ENCODE results near the gene OLR1.

OLR1 gene

DNA sequence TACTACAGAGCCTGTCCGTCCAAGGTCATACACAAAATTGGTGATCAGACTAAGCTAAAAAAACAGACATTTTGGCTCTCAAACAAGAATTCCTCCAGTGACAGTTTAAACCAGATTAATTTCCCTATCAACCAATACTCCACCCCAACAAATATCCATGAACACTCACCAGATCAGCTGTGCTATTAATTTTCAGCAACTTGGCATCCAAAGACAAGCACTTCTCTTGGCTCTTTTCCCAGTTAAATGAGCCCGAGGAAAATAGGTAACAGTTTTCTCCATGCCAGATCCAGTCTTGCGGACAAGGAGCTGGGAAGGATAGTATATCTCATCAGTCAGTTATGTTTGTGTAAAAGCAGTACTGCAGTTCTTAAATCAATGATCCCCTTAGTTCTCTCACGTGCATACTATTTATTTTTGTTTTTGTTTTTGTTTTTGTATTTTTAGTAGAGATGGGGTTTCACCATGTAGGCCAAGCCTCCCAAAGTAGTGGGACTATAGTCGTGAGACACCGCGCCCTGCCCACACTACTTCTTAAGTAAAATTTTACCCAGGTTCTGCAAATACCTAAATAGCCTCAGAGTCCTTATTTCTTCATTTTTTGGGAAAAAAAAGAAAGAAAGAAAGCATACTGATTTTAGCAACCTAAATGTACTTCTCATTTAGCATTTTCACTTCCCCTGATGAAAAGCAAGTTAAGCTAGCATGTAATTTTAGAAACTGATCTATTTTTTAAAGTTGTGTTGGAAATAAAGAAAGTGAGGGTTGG is 11.1 kb downstream of the OLR1 start:
- Histone ChIP-seq H3K36me3 (replicated peaks; ENCODE audit: low read depth, low read length) (no peaks in the 10 kb centered on the region), H3K4me2 (ENCODE audit: low read length) (peak overlapping the region; percentile 22)

DNA sequence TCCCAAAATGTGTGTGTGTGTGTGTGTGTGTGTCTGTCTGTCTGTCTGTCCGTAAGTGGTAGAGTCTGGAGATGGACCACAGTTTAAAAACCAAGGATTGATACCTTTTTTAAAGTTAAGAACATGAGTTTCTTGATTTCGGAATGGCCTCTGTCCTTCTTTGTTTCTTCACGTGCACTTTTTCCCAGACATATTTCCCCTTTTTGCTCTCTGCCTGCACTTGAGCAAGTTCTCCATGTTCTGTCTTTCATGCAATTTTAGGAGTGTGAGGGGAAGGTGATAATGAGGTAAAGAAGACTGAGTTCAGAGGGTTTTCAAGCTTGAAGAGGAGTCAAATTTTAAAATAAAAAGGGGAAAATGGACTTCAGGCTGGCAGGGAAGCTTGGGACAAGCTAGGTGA is 12.7 kb downstream of the OLR1 start:
- H3K4me1 ChIP-seq (ENCODE audit: low read length) = peaks cover 21% of the 10 kb centered on the region
- TF ChIP-seq, protein P1, sequence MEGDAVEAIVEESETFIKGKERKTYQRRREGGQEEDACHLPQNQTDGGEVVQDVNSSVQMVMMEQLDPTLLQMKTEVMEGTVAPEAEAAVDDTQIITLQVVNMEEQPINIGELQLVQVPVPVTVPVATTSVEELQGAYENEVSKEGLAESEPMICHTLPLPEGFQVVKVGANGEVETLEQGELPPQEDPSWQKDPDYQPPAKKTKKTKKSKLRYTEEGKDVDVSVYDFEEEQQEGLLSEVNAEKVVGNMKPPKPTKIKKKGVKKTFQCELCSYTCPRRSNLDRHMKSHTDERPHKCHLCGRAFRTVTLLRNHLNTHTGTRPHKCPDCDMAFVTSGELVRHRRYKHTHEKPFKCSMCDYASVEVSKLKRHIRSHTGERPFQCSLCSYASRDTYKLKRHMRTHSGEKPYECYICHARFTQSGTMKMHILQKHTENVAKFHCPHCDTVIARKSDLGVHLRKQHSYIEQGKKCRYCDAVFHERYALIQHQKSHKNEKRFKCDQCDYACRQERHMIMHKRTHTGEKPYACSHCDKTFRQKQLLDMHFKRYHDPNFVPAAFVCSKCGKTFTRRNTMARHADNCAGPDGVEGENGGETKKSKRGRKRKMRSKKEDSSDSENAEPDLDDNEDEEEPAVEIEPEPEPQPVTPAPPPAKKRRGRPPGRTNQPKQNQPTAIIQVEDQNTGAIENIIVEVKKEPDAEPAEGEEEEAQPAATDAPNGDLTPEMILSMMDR (IDR thresholded peaks at IDR 0.05; ENCODE audit: low read depth, low read length) = no peak
- TF ChIP-seq EZH2phosphoT487 (IDR thresholded peaks at IDR 0.05; ENCODE audit: low read depth) = no peak
- H3K9ac ChIP-seq (ENCODE audit: low read length) = no peak overlapping the region
- peaks cover 36% of the 10 kb centered on the region for H3K27me3 ChIP-seq (ENCODE audit: low read depth, low read length)
- H3K36me3 ChIP-seq (replicated peaks; ENCODE audit: low read depth, low read length) = no peaks in the 10 kb centered on the region
- H3K9me3 ChIP-seq (ENCODE audit: insufficient read depth, low read length) = no peaks in the 10 kb centered on the region
- H3K79me2 ChIP-seq (ENCODE audit: low read length) = no peaks in the 10 kb centered on the region
- no peak overlapping the region for H3K4me2 ChIP-seq (ENCODE audit: low read length)
- H3K27ac ChIP-seq (ENCODE audit: low read length) = no peak overlapping the region
- H2AFZ ChIP-seq (ENCODE audit: low read depth, low read length) = no peak overlapping the region
- H4K20me1 ChIP-seq (ENCODE audit: insufficient read depth, low read length) = no peaks in the 10 kb centered on the region
- H3K4me3 ChIP-seq (ENCODE audit: low read length) = no peak overlapping the region

More for the DNA sequence above, 11.1 kb downstream of the OLR1 start:
- no peak overlapping the region for H3K27ac ChIP-seq (ENCODE audit: low read length)
- H3K9ac ChIP-seq (ENCODE audit: low read length) = no peak overlapping the region
- no peak overlapping the region for H2AFZ ChIP-seq (ENCODE audit: low read depth, low read length)
- peaks cover 21% of the 10 kb centered on the region for H3K4me1 ChIP-seq (ENCODE audit: low read length)
- no peak overlapping the region for H3K4me3 ChIP-seq (ENCODE audit: low read length)
- TF ChIP-seq EZH2phosphoT487 (IDR thresholded peaks at IDR 0.05; ENCODE audit: low read depth) = no peak
- TF ChIP-seq, protein P1 (IDR thresholded peaks at IDR 0.05; ENCODE audit: low read depth, low read length) = no peak
- H4K20me1 ChIP-seq (ENCODE audit: insufficient read depth, low read length) = no peaks in the 10 kb centered on the region
- H3K79me2 ChIP-seq (ENCODE audit: low read length) = no peaks in the 10 kb centered on the region
- H3K9me3 ChIP-seq (ENCODE audit: insufficient read depth, low read length) = no peaks in the 10 kb centered on the region
- H3K27me3 ChIP-seq (ENCODE audit: low read depth, low read length) = peaks cover 34% of the 10 kb centered on the region

DNA sequence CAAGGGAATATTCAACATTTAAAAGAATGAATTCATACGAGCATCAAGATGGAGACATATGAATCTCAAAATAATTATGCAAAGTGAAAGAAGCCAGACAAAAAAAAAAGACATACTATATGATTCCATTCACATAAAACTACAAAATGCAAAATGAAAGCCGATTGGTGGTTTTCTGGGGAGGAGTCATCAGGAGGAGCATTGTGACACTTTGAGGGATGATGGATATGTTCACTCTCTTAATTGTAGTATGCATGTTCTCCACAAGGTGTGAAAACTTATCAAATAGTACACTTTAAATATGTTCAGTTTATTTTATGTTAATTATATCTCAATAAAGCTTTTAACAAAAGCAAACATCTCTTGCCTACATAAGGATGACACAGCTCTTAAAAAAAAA is 13.5 kb downstream of the OLR1 start:
- H3K9me3 ChIP-seq (ENCODE audit: insufficient read depth, low read length) = no peaks in the 10 kb centered on the region
- no peak overlapping the region for H3K4me3 ChIP-seq (ENCODE audit: low read length)
- no peaks in the 10 kb centered on the region for H4K20me1 ChIP-seq (ENCODE audit: insufficient read depth, low read length)
- no peak overlapping the region for H3K4me2 ChIP-seq (ENCODE audit: low read length)
- no peaks in the 10 kb centered on the region for H3K79me2 ChIP-seq (ENCODE audit: low read length)
- H3K4me1 ChIP-seq (ENCODE audit: low read length) = peaks cover 21% of the 10 kb centered on the region
- TF ChIP-seq, protein P1 (IDR thresholded peaks at IDR 0.05; ENCODE audit: low read depth, low read length) = no peak
- TF ChIP-seq EZH2phosphoT487 (IDR thresholded peaks at IDR 0.05; ENCODE audit: low read depth) = no peak
- no peaks in the 10 kb centered on the region for H3K36me3 ChIP-seq (replicated peaks; ENCODE audit: low read depth, low read length)
- H3K9ac ChIP-seq (ENCODE audit: low read length) = no peak overlapping the region
- no peak overlapping the region for H3K27ac ChIP-seq (ENCODE audit: low read length)
- H2AFZ ChIP-seq (ENCODE audit: low read depth, low read length) = no peak overlapping the region
- H3K27me3 ChIP-seq (ENCODE audit: low read depth, low read length) = peaks cover 45% of the 10 kb centered on the region

DNA sequence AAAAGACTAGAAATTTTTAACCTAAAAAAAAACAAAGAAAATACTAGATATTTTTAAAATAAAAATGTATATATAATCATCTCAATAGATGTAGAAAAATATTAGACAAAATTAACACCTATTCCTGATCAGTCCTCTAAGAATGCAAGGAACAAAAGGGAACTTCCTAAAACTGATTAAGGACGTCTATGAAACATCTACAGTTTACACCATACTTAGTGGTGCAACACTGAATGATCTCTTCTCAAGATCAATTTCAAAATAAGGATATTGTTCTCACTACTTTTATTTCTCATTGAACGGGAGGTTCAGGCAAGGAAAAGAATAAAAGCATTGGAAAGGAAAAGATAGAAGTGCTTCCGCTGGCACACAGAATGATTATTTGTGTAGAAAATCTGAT is 16.0 kb downstream of the OLR1 start:
- H2AFZ ChIP-seq (ENCODE audit: low read depth, low read length) = no peak overlapping the region
- TF ChIP-seq, protein P1 (IDR thresholded peaks at IDR 0.05; ENCODE audit: low read depth, low read length) = no peak
- TF ChIP-seq EZH2phosphoT487 (IDR thresholded peaks at IDR 0.05; ENCODE audit: low read depth) = no peak
- no peaks in the 10 kb centered on the region for H3K79me2 ChIP-seq (ENCODE audit: low read length)
- H4K20me1 ChIP-seq (ENCODE audit: insufficient read depth, low read length) = no peaks in the 10 kb centered on the region
- H3K9me3 ChIP-seq (ENCODE audit: insufficient read depth, low read length) = no peaks in the 10 kb centered on the region
- peaks cover 11% of the 10 kb centered on the region for H3K4me1 ChIP-seq (ENCODE audit: low read length)
- no peak overlapping the region for H3K9ac ChIP-seq (ENCODE audit: low read length)
- H3K4me3 ChIP-seq (ENCODE audit: low read length) = no peak overlapping the region
- no peak overlapping the region for H3K27ac ChIP-seq (ENCODE audit: low read length)
- peaks cover 52% of the 10 kb centered on the region for H3K27me3 ChIP-seq (ENCODE audit: low read depth, low read length)
- no peaks in the 10 kb centered on the region for H3K36me3 ChIP-seq (replicated peaks; ENCODE audit: low read depth, low read length)
- no peak overlapping the region for H3K4me2 ChIP-seq (ENCODE audit: low read length)
